ENCODE results near the gene ADAP1. TPM values are rescaled to one million over a fixed set of nuclear protein-coding genes. Genes with fewer than 3 reads are reported as not detected.

ADAP1 gene
- total and polyA plus RNA-seq, 2 donors from 2014 or later = 36.4 to 48.2 TPM

DNA sequence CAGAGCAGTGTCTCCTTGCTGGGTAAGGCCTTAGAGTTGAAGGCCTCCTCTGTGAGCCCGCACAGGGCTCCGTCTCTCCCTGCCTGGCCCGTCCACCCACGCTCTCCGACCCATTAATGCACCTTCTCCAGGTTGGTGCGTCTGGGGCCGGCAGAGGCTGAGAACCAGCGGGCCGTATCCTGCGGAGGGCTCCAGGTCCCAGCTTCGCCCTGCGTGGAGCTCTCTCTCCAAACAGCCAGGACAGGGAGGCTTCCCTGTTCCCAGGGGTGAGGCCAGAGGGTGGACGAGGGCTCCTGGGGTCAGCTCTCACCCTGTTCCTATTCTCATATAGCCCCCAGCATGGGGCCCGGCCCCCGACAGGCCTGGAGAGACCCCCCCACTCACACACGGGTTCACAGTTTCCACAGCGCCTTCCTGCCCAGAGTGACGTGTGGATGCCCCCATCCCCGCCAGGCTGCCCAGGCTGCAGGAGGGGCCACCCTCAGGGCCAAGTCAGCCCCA, 43.5 kb downstream of the ADAP1 start:
- FAIRE-seq = no peak
- no peaks in the 10 kb centered on the region for H3K9me3 ChIP-seq (ENCODE audit: control insufficient read depth in 2 of 3, insufficient read depth in 1 of 3, low read length in 3 of 3)
- no peak overlapping the region for H3K9ac ChIP-seq (ENCODE audit: low read length in 3 of 3)
- no peaks in the 10 kb centered on the region for H3K36me3 ChIP-seq (ENCODE audit: control insufficient read depth in 2 of 3, insufficient read depth in 3 of 3, low read length in 3 of 3)
- H3K4me3 ChIP-seq (ENCODE audit: low read length in 3 of 3) = no peak overlapping the region
- DNase-seq = peak in 2 of 5 donors; percentile 48 to 63
- TF ChIP-seq CTCF (IDR thresholded peaks at IDR 0.05; ENCODE audit: borderline replicate concordance, extremely low read depth, insufficient read depth) = no peak
- no peaks in the 10 kb centered on the region for H3K27me3 ChIP-seq (ENCODE audit: control insufficient read depth, insufficient read depth, low read length)
- H3K27ac ChIP-seq (ENCODE audit: low read depth in 2 of 2, low read length in 2 of 2) = no peak overlapping the region
- intact Hi-C loops (cut with DNase I) = no loop called here
- H3K4me1 ChIP-seq (ENCODE audit: control insufficient read depth in 2 of 3, insufficient read depth in 2 of 3, low read depth in 1 of 3, low read length in 3 of 3) = peaks cover 0 to 10% (median 0%) of the 10 kb centered on the region in 3 donors

DNA sequence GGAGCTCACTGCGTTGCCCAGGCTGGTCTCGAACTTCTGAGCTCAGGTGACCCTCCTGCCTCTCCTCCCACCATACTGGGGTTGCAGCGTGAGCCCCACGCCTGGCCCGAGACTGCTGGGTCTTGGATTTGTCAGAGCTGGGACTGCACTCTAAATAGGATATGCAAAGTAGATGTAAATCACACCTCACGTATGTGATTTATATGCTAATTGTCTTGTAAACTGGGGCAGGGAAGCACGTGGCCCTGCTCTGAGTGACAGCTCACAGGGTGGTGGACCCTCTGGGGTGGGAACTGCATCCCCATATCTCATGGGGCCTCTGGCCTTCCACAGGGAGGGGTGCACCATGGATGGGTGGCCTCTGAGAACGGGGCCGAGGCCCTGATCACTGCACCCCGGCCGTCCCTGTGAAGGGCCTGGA, 44.0 kb downstream of the ADAP1 start:
- H3K4me3 ChIP-seq (ENCODE audit: low read length in 3 of 3) = no peak overlapping the region
- H3K36me3 ChIP-seq (ENCODE audit: control insufficient read depth in 2 of 3, insufficient read depth in 3 of 3, low read length in 3 of 3) = no peaks in the 10 kb centered on the region
- intact Hi-C loops (cut with DNase I) = no loop called here
- no peaks in the 10 kb centered on the region for H3K9me3 ChIP-seq (ENCODE audit: control insufficient read depth in 2 of 3, insufficient read depth in 1 of 3, low read length in 3 of 3)
- no peak overlapping the region for H3K9ac ChIP-seq (ENCODE audit: low read length in 3 of 3)
- H3K27ac ChIP-seq (ENCODE audit: low read depth in 2 of 2, low read length in 2 of 2) = no peak overlapping the region
- no peak for FAIRE-seq
- peaks cover 2% of the 10 kb centered on the region for H3K27me3 ChIP-seq (ENCODE audit: control insufficient read depth, insufficient read depth, low read length)
- peaks cover 0 to 8% (median 0%) of the 10 kb centered on the region in 3 donors for H3K4me1 ChIP-seq (ENCODE audit: control insufficient read depth in 2 of 3, insufficient read depth in 2 of 3, low read depth in 1 of 3, low read length in 3 of 3)
- TF ChIP-seq CTCF (IDR thresholded peaks at IDR 0.05; ENCODE audit: borderline replicate concordance, extremely low read depth, insufficient read depth) = no peak
- DNase-seq = no peak

- no peak for TF ChIP-seq CTCF (IDR thresholded peaks at IDR 0.05; ENCODE audit: borderline replicate concordance, extremely low read depth, insufficient read depth)
- H3K9ac ChIP-seq (ENCODE audit: low read length in 3 of 3) = no peak overlapping the region
- no peaks in the 10 kb centered on the region for H3K36me3 ChIP-seq (ENCODE audit: control insufficient read depth in 2 of 3, insufficient read depth in 3 of 3, low read length in 3 of 3)
- intact Hi-C loops (cut with DNase I) = no loop called here
- H3K4me3 ChIP-seq (ENCODE audit: low read length in 3 of 3) = no peak overlapping the region
- peaks cover 0 to 2% (median 0%) of the 10 kb centered on the region in 3 donors for H3K4me1 ChIP-seq (ENCODE audit: control insufficient read depth in 2 of 3, insufficient read depth in 2 of 3, low read depth in 1 of 3, low read length in 3 of 3)
- FAIRE-seq (no peak), DNase-seq (peak in 1 of 5 donors; percentile 83)
- no peaks in the 10 kb centered on the region for H3K9me3 ChIP-seq (ENCODE audit: control insufficient read depth in 2 of 3, insufficient read depth in 1 of 3, low read length in 3 of 3)
- peaks cover 2% of the 10 kb centered on the region for H3K27me3 ChIP-seq (ENCODE audit: control insufficient read depth, insufficient read depth, low read length)
- H3K27ac ChIP-seq (ENCODE audit: low read depth in 2 of 2, low read length in 2 of 2) = no peak overlapping the region
Measured at GRCh38 chr7:909358-910329, 44.8 kb downstream of the ADAP1 start.
